H1 (cell line): ENCODE results near the gene RBM45. TPM values are rescaled to one million over a fixed set of nuclear protein-coding genes. Genes with fewer than 3 reads are reported as not detected.

Experiments used
- CBX5 ChIP-seq: fragments of 300-800, 300-1000 bp; sonication (generic); IDR thresholded peaks from 2 replicates; pipeline ENCODE4 v1.7.1; 2016; ENCODE audit warnings: antibody characterized with exemption, low read length, low read depth
- CHD7 ChIP-seq: fragments of 300-600 bp; sonication (generic); IDR thresholded peaks from 2 replicates; pipeline ENCODE4 v1.7.1; 2012; ENCODE audit warnings: low read length, moderate library complexity, mild to moderate bottlenecking, inconsistent platforms; ENCODE audit not compliant: insufficient replicate concordance
- CTCF ChIP-seq, 3 experiments: IDR thresholded peaks; 1 replicate in 2 of 3; 2 replicates in 1 of 3; pipeline versions ENCODE4 v1.5.1 to v1.6.1; 2011; ENCODE audit warnings: low read length in 3 of 3, mild to moderate bottlenecking in 3 of 3, inconsistent platforms in 2 of 3, low read depth in 1 of 3, moderate library complexity in 1 of 3; ENCODE audit not compliant: insufficient read depth in 1 of 3; ENCODE audit errors: control extremely low read depth in 1 of 3
- EGR1 ChIP-seq: IDR thresholded peaks from 2 replicates; pipeline ENCODE4 v1.6.1; 2011; ENCODE audit warnings: low read depth, low read length, borderline replicate concordance
- RFX5 ChIP-seq: IDR thresholded peaks from 2 replicates; pipeline ENCODE4 v1.6.1; 2011; ENCODE audit warnings: low read depth, low read length, improper control_type of control experiment, borderline replicate concordance
- SAP30 ChIP-seq: fragments of 300-600 bp; sonication (generic); IDR thresholded peaks from 2 replicates; pipeline ENCODE4 v1.7.1; 2012; ENCODE audit warnings: low read length, moderate library complexity, mild to moderate bottlenecking, inconsistent platforms; ENCODE audit not compliant: insufficient read depth, insufficient replicate concordance
- TAF1 ChIP-seq: IDR thresholded peaks from 2 replicates; pipeline ENCODE4 v1.6.1; 2011; ENCODE audit warnings: mild to moderate bottlenecking, low read depth, low read length
- ZNF274 ChIP-seq: IDR thresholded peaks from 2 replicates; pipeline ENCODE4 v1.7.0; 2012; ENCODE audit warnings: low read length, borderline replicate concordance; ENCODE audit errors: extremely low read depth
- polyA plus RNA-seq, 7 experiments: library from polyadenylated mRNA; depleted of rRNA in 3 of 7; stranded (reverse) in 5 of 7; unstranded in 2 of 7; fragments of >200 nt in 5 of 7; fragments of 200-250 nt in 2 of 7; gene quantifications; 1 replicate in 5 of 7; 2 replicates in 1 of 7; 4 replicates in 1 of 7; pipeline versions ENCODE4 v1.2.1 to v1.2.3, GENCODE V29; 2011 to 2013; ENCODE audit warnings: missing spikeins in 2 of 7, mixed read lengths in 2 of 7
- total RNA-seq: library from RNA; stranded (reverse); fragmentation: NEBNext Ultra II Directional; extraction: Animal tissue kit (Norgen Biotek cat#: 25700); gene quantifications from 2 replicates; pipeline ENCODE4 v1.2.1, GENCODE V29; 2021

RBM45 gene
- total and polyA plus RNA-seq, 2 of the 8 experiments (the other 6 are each of a cell fraction or from before 2014, with no cell fraction given), result 4.7 to 10.4 TPM

- TF ChIP-seq CHD7 (no peak), CTCF (IDR thresholded peaks at IDR 0.05; ENCODE audit: control extremely low read depth in 1 of 3, insufficient read depth in 1 of 3, low read depth in 1 of 3, low read length in 3 of 3) (no peak), TAF1 (no peak), EGR1 (no peak), SAP30 (no peak), ZNF274 (no peak), RFX5 (no peak), CBX5 (no peak)
Observed at GRCh38 chr2:178136321-178137025, 24.2 kb downstream of the RBM45 start (continued).
